Brain pericyte (primary cell): ENCODE data around the gene LZTS3.
"Not testable (repeated sequence)": the region's sequence is repeated elsewhere in the genome, so short reads cannot be mapped to it uniquely, and the experiment has no call there.

Experiments
- DNase-seq: peaks from one replicate; pipeline ENCODE4 v3.0.0-alpha.2; 2012; ENCODE audit warnings: low read depth, low spot score

Gene LZTS3

DNA sequence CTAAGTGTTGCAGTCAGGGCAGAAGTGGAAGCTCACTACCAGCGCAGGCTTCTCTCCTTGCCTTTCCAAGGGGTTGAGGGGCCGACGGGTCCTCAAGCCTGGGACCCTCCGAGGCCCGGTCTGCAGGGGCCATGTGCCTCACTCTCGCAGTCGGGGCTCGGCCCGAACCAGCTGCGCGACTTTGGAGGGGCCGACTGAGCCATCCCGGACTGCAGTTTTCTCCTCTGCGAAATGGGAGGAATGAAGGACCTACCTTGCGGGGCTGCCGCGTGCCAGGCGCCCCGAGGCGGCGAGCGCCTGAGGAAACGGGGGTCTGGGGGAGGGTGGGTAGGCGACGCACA lies 5.6 kb downstream of the LZTS3 start:
- DNase-seq: no peak

DNA sequence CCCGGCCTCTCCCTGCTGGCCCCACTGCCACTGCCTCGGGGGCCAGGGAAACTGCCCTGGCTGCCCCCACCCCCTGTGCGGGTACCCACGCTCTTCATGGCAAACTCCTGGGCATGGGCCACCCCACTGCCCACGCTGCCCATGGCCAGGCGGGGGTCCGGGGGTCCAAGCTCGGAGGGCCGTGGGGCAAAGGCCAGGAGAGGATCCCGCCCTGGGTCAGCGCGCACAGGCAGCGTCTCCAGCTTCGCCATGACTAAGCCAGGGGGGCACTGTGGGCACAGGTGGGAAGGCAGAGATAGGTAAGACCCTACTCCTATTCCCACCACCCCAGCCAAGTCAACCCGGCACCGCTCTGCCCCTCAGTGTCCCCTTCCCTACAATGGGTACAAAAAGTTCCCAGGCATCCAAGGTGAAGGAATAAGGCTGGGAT lies 6.4 kb downstream of the LZTS3 start:
- DNase-seq: no peak

DNA sequence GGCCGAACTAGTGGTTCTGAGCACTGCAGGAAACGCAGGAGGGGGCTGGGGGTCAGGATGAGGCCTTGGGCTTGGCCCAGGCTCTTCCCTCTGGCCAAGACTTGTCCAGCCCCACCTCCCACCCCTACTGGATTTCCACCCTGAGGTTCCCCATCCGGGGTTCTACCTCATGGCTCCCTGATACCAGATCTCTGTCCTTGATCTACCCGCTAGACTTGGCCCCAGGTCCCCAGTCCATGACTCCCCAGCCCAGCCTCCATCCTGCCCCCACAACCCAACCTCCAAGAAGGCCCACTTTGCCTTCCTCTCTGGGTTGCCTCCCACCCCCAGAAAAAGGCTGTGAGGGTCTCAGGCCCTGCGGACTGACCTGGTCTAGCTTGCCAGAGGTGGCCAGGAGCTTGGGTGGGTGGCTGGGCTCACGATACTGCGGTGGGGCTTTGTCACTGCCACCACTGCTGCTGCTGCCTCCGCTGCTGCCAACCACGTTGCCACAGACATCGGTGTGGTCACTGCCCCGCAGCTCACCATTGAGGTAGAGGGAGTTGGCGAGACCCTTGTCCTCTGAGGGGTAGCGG lies 6.9 kb downstream of the LZTS3 start:
- DNase-seq: no peak

DNA sequence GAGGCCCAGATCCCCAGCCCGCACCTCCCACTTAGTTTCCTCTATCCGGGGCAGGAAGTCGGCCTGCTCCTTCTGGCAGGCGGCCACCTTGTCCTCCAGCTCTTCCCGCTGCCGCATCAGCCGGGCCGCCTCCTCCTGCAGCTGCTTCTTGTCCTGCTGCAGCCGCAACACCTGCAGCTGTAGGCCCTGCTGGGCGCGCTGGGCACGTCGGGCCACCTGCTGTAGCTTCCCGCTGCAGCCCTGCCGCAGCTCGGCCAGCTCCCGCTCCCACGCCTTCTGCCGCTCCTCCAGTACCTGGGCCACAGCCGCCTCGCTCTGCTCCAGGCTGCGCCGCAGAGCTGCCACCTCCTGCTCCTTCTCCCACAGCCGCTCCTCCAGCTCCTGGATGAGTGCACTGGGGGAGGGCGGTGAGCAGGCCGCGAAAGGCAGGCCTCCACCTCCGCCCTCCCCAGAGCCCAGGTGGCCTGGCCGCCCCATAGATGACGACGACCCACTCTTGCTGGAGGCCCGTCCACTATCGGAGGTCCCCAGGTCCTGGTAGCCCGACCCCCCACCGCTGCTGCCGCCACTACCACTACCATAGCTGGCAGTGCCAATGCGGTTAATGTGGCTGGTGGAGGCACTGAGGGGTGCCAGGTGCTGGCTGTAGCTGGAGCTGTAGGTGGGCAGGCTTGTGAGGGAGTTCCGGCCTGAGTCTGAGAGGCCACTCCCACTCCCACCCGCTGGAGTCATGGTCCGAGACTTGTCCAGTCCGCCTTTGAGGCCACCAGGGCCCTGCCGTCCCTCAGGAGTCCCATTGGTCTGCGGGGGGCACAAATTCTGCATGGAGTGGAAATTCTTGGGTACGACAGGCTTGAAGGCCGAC lies 7.6 kb downstream of the LZTS3 start:
- DNase-seq: no peak

DNA sequence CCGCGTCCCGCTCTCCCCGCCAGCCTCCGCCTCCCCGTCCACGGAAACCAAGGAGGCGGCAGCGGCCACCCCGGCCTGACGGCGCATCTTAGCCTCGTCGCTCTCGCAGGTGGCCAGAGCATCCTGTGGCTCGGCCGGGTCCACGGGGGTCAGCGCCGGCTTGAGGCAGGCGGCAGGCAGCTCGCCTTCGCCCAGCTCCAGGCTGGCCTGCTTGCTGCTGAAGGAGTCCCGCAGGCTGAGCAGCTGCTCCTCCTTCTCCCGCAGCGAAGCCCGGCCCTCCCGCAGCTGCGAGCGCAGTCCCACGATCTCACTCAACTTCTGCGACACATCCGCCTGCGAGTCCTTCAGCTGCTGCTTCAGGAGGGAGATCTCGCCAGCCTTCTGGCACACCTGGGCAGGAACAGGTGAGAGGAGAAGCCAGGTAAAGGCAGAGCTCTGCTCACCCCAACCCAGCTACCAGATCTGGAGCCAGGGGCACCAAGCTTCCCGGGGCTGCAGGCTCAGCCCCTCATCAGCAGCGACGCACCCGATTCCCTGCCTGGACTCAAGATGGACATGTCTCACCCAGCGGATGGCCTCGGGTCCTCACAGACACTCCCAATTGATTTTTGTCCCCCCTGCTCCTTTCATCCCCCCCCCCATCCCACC lies 8.5 kb downstream of the LZTS3 start:
- no peak for DNase-seq

DNA sequence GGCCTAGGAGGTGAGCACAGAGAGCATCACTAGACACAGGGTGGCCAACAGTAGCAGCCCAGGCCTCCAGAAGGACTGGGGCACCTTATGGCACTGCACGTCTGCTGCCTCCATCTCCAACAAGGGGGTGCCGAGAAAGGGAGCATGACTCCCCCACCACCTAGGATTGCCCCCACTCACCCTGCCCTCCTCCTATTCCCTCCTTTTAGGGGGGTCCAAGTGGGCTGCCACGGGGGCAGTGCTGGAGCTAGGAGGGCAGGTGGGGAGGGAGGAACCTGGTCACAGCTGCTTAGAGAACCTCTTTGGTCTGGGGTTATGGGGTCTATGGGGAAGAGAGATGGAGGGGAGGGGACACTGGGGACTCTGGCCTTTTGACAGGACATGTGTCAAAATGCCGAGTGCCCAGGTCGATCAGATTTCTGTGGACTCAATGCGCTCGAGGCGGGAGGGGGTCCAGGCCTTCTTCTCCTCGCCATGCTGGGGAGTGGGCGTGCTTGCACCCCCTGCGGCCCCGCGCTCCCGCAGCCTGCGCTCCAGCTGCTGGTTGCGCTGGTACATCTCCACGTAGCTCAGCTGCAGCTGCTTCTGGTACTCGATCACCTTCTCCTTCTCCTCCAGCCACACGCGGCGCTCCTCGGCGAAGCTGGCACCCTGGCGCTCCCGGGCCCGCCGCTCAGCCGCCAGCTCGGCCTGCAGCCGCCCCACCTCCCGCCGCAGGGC lies 9.1 kb downstream of the LZTS3 start:
- no peak for DNase-seq

DNA sequence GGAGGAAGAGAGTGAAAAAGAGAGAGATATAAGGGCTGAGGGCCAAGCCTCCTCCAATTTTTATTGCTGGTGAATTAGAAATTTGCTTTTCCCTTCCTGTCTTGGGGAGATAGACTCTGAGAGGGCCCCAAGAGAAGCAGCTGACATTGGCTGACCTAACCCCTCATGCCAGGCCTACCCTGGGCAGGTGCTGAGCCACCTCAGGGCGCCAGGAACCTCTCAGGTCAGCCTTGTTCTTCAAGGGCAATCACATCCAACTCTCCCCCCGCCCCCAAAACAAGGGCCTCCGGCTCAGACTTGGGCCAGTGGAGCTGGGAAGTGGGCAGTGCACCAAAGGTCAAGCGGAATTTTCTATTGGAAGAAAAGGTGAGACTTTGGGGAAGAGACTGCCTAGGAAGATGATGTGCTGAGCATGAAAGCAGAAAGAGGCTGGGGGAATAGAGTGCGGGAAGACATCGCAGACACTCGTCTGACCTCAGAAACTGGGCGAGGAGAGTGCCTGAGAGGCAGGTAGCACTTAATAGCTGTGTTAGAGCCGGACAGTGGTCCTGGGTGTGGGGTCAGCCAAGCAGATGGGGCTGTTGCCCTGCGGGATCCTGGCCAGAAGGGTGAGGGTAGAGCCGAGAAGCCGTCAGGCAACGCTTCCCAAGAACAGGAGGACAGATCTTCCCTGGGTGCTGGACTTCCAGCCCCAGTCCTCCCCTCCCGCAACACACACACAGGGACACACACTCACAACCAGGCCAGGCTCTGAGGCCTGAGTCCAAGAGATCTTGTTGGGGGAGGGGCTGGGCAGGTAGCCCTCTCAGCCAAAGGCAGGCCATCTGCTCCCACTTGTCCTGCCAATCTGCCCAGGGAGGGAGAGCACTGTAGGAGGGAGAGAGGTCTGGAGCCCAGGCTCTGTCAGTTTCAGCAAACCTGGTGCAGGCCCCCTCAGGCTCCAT lies 10.0 kb downstream of the LZTS3 start:
- DNase-seq: no peak

DNA sequence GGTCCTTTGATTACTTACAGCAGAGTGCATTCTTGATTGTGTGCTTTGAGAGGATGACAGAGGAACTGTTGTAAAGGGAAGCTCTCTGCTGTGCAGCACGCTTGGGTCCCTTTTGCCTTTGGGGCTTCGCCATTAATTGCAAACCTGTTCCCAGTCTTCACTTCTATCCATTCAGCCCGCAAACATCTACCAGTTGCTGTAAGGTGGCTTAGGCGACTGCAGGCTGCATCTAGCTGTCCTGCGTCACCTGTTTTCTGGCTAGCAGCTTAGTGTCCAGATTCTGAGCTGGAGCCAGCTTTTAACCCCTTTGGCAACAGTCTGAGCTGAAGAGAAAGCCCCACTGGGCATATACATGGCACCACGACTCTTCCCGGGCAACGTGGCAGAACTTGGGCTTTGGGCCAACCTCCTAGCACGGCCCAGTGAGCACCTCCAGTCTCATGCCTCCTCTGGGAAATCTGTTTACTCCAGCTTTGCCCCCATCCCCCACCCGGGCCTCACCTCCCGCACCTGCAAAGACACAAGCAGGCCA lies 11.2 kb downstream of the LZTS3 start:
- no peak for DNase-seq

DNA sequence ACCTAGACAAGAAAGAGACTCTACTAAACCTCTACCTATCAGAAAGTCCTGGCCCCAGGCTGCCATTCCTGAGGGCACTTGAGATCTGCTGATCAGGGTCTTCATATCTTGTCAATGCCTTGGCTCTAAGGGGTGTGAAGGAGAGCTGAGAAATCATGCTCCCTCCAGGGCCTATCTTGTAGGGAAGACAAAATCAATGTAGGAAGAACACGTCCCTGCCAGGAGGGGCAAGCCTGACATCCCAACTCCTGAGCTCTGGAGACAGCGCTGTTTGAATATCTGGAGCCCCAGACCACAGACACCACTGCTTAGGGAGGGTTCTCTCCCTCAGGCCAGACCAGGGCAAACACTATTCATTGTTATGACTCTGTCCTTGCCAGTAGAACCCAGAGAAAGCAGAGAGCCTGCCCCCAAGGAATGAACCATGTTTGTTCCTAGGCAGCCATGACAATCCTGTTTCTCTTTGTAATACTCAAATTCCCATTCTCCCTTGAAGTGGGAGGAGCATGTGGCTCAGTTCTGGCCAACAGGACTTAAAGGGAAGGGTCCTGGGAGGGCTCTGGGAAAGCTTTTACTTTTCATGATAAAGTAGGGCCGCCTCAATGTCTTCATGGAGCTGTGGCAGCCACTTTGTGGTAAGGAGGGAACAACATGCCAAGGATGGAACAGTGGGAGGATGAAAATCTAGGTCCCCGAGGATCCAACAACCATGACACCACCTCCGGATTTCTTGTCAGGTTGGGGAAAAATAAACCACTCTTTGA lies 11.9 kb downstream of the LZTS3 start:
- no peak for DNase-seq

DNA sequence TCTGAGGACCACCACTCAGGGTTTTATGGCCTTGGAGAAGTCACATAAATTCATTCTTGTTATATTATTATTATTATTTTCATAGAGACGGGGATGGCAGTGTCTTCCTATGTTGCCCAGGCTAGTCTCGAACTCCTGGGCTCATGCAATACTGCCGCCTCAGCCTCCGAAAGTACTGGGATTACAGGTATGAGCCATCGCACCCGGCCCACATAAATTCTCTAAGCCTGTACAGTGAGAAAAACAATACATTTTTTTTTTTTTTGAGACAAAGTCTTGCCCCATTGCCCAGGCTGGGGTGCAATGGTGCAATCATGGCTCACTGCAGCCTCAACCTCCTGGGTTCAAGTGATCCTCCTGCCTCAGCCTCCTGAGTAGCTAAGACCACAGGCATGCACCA lies 12.9 kb downstream of the LZTS3 start:
- DNase-seq: no peak

DNA sequence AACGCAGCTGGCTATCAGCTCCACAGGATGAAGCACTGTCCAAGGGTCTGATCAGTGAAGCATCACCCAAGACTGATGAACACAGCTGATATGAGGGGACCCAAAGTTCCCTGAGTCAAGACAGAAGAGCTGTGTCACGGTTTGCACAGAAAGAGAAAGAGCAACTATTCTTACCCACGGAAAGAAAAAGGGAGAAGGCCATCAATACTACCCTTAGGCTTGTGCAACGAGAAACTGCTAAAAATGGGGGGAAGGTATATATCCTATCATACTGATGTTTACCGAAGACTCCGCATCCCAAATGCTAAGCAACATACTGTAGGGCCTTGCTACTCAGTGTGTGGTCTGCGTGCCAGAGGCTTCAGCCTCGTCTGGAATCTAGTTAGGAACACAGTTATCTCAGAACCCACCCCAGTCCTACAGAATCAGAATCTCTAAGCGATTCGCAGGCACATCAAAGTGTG lies 14.3 kb downstream of the LZTS3 start:
- DNase-seq: no peak

DNA sequence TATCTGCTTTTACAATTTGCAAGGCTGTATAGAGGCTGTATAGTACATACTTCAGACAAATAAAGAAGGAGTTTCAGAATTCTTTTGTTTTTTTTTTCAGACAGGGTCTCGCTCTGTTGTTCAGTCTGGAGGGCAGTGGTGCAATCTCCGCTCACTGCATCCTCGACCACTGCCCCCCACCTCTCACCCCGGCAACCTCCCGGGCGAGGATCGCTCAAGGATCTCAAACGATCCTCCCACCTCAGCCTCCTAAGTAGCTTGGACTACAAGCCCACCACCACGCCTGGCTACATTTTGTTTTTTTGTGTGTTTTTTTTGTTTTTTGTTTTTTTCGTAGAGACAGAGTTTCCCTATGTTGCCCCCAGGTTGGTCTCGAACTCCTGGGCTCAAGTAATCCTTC lies 15.5 kb downstream of the LZTS3 start:
- DNase-seq: no peak

DNA sequence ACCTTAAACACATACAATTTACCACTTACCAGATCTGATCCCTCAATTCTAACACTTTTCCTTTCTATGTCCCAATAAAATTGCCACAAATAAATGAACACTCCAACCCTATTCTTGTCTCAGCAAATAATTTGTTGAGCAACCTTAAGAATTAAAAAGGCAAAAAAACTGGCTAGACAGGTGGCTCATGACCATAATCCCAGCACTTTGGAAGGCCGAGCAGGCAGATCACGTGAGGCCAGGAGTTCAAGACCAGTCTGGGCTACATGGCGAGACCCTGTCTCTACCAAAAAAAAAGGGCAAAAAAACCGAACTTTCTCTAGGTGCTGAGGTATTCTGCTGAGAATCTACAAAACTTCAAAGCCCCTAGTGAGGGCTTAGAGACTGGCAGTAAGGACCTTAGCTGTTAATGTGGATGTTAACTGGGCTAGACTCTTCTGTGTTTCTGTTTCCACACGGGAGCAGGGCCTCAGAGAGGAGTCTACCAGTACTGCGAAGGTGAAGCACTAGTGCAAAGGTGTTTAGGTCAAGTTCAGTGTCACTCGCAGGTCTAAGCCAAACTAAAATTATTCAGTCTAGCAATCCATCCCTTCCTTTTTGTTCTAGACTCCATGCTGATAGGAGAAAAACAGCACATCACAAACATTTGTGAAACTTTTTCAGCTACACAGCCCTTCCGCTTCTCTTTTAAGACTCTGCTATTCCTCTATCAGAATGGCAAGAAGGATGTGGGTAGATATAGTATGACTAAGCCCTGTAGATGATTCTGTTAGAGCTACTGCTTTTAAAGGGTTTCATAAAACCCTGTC lies 16.3 kb downstream of the LZTS3 start:
- DNase-seq: no peak

DNA sequence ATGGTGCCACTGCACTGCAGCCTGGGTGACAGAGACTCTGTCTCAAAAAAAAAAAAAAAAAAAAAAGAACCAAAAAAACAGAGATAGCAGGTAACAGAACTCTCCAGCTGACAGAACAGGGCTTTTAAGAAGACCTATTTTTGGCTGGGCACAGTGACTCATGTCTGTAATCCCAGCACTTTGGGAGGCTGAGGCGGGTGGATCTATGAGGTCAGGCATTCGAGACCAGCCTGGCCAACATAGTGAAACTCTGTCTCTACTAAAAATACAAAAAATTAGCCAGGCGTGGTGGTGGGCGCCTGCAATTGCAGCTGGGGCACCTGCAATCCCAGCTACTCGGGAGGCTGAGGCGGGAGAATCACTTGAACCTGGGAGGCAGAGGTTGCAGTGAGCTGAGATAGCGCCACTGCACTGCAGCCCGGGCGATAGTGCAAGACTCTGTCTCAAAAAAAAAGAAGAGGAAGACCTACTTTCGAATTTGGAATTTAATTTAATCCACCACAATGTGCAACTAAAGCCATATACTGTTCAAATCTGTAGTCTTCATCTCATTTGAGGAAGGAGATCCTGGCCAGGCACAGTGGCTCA lies 21.2 kb downstream of the LZTS3 start:
- not testable (repeated sequence) for DNase-seq

DNA sequence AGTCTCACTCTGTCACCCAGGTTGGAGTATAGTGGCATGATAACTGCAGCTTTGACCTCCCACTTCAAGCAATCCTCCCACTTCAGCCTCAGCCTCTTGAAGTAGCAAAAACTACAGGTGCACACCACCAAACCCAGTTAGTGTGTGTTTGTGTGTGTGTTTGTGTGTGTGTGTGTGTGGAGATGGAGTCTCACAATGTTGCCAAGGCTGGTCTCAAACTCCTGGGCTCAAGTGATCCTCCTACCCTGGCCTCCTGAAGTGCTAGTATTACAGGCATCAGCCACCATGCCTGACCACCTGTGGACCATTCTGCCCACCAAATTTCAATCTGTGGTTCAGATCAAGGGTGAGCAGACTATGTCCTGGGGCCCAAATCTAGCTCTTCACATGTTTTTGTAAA lies 22.4 kb downstream of the LZTS3 start:
- DNase-seq: no peak

DNA sequence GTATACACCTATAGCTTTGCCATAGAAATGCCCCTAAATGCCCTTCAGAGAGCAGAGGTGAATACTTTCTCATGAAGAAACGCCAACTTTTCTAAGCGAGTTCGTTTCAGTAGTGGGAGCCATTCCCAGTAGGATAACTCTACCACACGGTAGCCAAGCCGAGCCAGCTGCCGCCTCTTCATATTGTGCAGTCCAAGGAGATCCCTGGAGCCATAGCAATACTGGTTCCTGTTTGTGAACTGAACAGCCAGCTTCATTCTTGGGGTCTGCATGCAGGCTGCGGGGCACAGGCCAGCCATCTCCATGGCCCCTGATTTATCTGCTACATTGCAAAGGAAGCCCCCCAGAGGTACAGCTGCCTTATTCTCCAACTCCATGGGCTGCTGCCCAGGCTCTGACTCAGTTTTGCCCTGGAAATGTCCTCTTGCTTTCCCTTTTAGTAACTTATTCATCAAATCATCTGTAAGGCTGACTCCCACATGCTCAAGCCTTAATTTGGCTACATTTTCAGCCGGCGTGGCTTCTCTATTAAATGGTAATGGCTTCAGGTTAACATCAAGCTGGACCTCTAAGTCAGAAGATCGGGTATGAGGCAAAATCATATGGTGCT lies 26.5 kb downstream of the LZTS3 start:
- no peak for DNase-seq

DNA sequence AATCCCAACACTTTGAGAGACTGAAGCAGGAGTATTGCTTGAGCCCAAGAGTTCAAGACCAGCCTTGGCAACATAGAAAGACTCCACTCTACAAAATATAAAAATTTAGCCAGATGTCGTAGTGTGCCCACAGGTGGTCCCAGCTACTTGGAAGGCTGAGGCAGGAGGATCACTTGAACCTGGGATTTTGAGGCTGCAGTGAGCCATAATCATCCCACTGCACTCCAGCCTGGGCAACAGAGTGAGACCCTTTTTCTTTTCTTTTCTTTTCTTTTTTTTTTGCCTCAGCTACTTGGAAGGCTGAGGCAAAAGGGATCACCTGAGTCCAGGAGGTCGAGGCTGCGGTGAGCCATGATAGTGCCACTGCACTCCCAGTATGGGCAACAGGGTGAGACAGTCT lies 31.6 kb downstream of the LZTS3 start:
- DNase-seq: no peak

DNA sequence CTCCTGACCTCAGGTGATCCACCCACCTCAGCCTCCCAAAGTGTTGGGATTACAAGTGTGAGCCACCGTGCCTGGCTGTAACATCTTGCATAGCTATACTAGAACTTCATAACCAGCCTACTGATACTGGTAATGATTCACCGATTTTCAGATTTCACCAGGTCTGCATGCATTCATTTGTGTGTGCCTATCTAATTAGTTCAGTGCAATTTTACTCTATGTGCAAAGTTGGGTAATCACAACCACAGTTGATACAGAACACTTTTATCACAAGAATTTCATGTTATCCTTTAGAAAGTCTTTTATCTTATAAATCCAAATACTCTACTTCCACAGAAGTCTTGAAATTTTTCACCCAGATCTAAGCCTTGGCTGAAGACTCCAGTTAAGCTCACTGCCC lies 35.9 kb downstream of the LZTS3 start:
- no peak for DNase-seq
